Left ventricle myocardium inferior (tissue), 1 donor: Measurements from ENCODE around the gene ZNF221. TPM values are rescaled to one million over a fixed set of nuclear protein-coding genes. Genes with fewer than 3 reads are reported as not detected.
A peak's percentile ranks its signal among the peaks of the same experiment; 100 is the strongest.

Source experiments
- DNase-seq: peaks from one replicate; pipeline ENCODE4 v3.0.0-alpha.2; 2020
- H3K27ac ChIP-seq: fragments of 200-600 bp; replicated peaks from 2 replicates; pipeline ENCODE4 v1.8.0; 2021
- H3K27me3 ChIP-seq: fragments of 200-600 bp; 2 replicates; pipeline ENCODE4 v1.8.0; 2021; ENCODE audit warnings: low read depth
- H3K36me3 ChIP-seq: fragments of 200-600 bp; 2 replicates; pipeline ENCODE4 v1.8.0; 2021
- H3K4me1 ChIP-seq: fragments of 200-600 bp; 2 replicates; pipeline ENCODE4 v1.8.0; 2021
- H3K4me3 ChIP-seq: fragments of 200-600 bp; 2 replicates; pipeline ENCODE4 v1.8.0; 2021; ENCODE audit warnings: mild to moderate bottlenecking, moderate library complexity
- H3K9me3 ChIP-seq: fragments of 200-600 bp; replicated peaks from 2 replicates; pipeline ENCODE4 v1.8.0; 2021
- intact Hi-C: fragments of 100-400 bp; cut with micrococcal nuclease; formaldehyde crosslinking; loops from one replicate; pipeline ENCODE4 v1.11.0; 2022
- long read RNA-seq: library from polyadenylated mRNA; unstranded; transcript quantifications from one replicate; pipeline ENCODE4 v2.0.0, GENCODE V29; 2021
- total RNA-seq: library from RNA; stranded (reverse); fragmentation: NEBNext Ultra II Directional; extraction: Animal tissue kit (Norgen Biotek cat#: 25700); gene quantifications from one replicate; pipeline ENCODE4 v1.2.1, GENCODE V29; 2021
- TF ChIP-seq, protein P1 (sequence below): fragments of 200-600 bp; IDR thresholded peaks from 2 replicates; pipeline ENCODE4 v1.8.0; 2021; ENCODE audit warnings: antibody characterized with exemption, mild to moderate bottlenecking, borderline replicate concordance
- donor health status: DM: no; HTN: yes; CAD: no; lungs with severe emphysema.

The ZNF221 gene
- 3.7 TPM for total RNA-seq
- long read RNA-seq, partial matches to known transcripts: 1 of 2 reads
- long read RNA-seq, other reads (novel, unspliced or antisense): 1 of 2 reads

DNA sequence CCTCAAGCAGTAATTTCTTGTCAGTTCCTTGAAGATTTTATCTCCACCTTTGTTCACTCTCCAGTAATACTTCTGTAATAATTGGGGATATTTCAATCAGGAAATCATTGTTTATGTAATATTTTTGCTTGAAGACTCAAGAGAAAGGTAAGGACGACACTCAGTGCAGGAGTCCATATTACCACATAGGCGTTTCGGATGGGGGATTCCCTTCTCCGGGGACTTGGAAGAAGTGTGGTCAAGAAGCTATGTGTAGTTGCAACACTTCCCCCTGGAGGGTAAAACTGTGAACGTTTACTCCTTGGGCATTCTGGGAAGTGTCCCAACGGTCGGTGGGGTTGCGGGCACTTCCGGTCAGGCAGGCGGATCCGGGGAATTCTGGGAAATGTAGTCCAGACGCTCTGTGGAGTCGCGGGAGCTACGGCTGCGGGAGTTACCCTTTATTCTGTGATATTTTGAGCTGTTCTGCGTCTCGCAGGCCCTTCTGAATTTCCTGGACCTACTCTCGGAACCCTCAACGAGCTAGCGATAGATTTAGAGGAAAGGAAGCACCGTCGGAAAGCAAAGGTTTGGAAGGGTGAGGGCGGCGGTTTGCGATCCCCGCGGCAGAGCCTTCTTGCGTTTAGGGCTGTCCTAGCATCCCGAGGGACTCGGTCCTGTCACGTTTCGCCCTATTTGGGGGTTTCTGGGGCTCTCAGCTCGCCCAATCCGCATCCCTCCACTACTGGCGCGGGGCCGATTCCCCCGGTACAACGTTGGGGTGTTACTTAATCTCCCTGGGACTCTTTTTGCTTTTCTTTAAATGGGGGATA lies at the start of gene ZNF221:
TSS of gene ZNF221 (plus strand) at position 395 of the 812 bp plus-strand sequence. CDS start 11,499 bp downstream, outside the sequence.
- TF ChIP-seq, protein P1, sequence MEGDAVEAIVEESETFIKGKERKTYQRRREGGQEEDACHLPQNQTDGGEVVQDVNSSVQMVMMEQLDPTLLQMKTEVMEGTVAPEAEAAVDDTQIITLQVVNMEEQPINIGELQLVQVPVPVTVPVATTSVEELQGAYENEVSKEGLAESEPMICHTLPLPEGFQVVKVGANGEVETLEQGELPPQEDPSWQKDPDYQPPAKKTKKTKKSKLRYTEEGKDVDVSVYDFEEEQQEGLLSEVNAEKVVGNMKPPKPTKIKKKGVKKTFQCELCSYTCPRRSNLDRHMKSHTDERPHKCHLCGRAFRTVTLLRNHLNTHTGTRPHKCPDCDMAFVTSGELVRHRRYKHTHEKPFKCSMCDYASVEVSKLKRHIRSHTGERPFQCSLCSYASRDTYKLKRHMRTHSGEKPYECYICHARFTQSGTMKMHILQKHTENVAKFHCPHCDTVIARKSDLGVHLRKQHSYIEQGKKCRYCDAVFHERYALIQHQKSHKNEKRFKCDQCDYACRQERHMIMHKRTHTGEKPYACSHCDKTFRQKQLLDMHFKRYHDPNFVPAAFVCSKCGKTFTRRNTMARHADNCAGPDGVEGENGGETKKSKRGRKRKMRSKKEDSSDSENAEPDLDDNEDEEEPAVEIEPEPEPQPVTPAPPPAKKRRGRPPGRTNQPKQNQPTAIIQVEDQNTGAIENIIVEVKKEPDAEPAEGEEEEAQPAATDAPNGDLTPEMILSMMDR: peak; percentile 64
- peak within 1 kb of the TSS; percentile 82 for H3K27ac ChIP-seq
- intact Hi-C loops: no loop called here
- peaks cover 5% of the 10 kb centered on the region for H3K27me3 ChIP-seq
- H3K4me3 ChIP-seq: peak within 1 kb of the TSS; percentile 94
- DNase-seq: peak; percentile 87
- peaks cover 30% of the 10 kb centered on the region for H3K36me3 ChIP-seq
- peaks cover 9% of the 10 kb centered on the region for H3K4me1 ChIP-seq
- peaks cover 66% of the 10 kb centered on the region for H3K9me3 ChIP-seq

DNA sequence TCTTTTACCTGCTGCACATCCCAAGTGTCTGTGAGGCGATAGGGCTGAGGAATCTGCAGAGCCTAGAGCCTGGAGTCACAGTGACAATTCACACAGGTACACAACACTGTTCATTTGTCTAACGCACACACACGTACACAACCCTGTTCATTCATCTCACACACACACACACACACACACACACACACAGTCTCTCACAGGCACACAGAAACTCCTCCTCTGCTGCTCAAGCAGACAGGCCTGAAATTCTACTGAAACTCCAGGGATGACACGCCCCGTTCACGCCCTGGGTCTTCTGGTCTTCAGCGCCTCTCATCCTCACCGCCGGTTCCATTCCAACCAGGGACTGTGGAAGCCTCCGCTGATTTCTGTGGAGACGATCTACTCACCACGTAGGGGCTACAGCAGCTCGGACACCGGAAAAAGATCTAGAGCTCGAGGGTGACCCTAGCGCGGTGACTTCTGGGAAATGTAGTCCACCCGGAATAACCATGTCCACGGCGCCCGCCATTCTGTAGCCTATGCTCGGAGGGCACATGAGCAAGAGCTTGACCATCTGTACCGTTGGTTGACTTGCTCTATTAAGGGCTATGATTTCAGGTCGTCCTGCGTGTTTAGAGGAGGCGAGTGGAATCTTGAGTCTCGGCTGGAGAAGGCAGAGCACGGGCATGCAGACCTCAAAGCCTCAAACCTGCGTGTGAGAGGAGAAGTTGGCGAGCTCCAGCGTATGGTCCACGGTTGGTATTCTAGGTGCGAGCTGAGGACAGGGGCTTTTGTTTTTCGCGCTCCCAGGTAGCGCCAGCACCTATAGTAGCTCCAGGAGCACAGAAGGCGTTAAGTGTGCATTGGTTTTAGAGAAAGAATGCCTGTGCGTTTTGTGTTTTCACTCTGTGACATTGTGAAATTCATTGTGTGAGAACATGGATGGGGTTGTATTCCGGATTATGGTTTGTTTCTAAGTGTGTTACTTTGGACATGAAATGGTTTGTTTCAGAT lies 49.3 kb upstream of the ZNF221 start:
- Histone ChIP-seq H3K4me3 (peak overlapping the region; percentile 72), H3K9me3 (peaks cover 79% of the 10 kb centered on the region), H3K36me3 (peaks cover 41% of the 10 kb centered on the region), H3K27me3 (no peaks in the 10 kb centered on the region), H3K4me1 (peaks cover 29% of the 10 kb centered on the region), H3K27ac (peak overlapping the region; percentile 69)
- TF ChIP-seq, protein P1: no peak
- intact Hi-C loops: no loop called here
- peak; percentile 82 for DNase-seq

DNA sequence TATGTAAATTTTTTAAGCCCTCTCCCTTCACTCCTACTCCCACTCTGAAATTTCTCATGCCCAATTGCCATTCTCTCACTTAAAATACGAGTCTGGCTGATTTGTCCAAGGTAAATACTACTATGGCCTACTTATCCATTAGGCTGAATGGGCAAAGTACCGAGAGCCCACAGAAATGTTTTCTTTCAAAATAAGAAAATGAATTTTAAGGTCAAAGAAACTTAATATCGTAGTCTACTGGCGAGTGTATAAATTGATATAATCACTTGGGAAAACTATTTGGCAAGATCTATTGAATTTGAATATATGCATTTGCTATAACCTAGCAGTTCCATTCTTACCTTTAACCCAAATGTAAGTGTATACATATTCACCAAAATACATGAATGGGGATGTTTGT lies 48.6 kb upstream of the ZNF221 start:
- TF ChIP-seq, protein P1: no peak
- no peak for DNase-seq
- intact Hi-C loops: no loop called here
- no peak overlapping the region for H3K27ac ChIP-seq
- H3K27me3 ChIP-seq: no peaks in the 10 kb centered on the region
- H3K9me3 ChIP-seq: peaks cover 79% of the 10 kb centered on the region
- H3K4me3 ChIP-seq: peak overlapping the region; percentile 72
- H3K36me3 ChIP-seq: peaks cover 34% of the 10 kb centered on the region
- H3K4me1 ChIP-seq: peaks cover 29% of the 10 kb centered on the region

DNA sequence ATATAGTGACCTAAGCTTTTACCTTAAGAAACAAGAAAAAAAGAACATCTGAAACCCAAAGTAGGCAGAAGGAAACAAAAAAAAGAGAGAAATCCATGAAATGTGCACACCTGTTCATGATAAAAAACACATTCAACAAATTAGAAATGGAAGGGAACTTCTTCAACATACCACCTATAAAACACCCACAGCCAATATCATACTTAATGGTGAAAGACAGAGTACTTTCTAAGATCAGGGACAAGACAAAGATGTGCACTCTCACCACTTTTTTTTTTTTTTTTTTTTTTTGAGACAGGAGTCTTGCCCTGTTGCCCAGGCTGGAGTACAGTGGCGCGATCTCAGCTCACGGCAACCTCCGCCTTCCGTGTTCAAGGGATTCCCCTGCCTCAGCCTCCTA lies 45.1 kb upstream of the ZNF221 start:
- H3K36me3 ChIP-seq: peaks cover 21% of the 10 kb centered on the region
- TF ChIP-seq, protein P1: no peak
- no peak overlapping the region for H3K27ac ChIP-seq
- peaks cover 84% of the 10 kb centered on the region for H3K9me3 ChIP-seq
- intact Hi-C loops: no loop called here
- peaks cover 17% of the 10 kb centered on the region for H3K4me1 ChIP-seq
- no peak overlapping the region for H3K4me3 ChIP-seq
- DNase-seq: no peak
- no peaks in the 10 kb centered on the region for H3K27me3 ChIP-seq

DNA sequence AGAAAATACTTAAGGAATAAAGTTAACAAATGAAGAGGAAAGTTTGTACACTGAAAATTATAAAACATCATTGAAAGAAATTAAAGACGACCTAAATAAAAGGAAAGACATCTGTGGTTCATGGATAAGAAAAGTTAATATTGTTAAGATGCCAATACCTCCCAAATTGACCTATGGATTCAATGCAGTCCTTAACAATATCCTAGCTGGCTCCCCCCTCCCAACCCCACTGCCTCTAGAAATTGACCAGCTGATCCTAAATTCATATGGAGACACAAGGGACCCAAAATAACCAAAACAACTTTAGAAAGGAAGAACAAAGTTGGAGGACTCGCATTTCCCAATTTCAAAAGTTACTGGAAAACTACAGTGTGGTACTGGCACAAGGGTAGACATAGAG lies 44.3 kb upstream of the ZNF221 start:
- Histone ChIP-seq H3K27ac (no peak overlapping the region), H3K27me3 (no peaks in the 10 kb centered on the region), H3K4me1 (peaks cover 9% of the 10 kb centered on the region), H3K36me3 (peaks cover 23% of the 10 kb centered on the region), H3K9me3 (peaks cover 93% of the 10 kb centered on the region), H3K4me3 (no peak overlapping the region)
- intact Hi-C loops: no loop called here
- TF ChIP-seq, protein P1: no peak
- no peak for DNase-seq
